Adipocyte (in vitro differentiated cells): Measurements from ENCODE around the gene LYZL4.
A peak's percentile ranks its signal among the peaks of the same experiment; 100 is the strongest.

Experiments
- DNase-seq: peaks from one replicate; pipeline ENCODE4 v3.0.0-alpha.2; 2015; ENCODE audit warnings: low read depth
- H3K27me3 ChIP-seq: replicated peaks from 2 replicates; pipeline ENCODE4 v1.7.0; 2013; ENCODE audit warnings: mild to moderate bottlenecking, low read length, moderate library complexity; ENCODE audit not compliant: control insufficient read depth, insufficient read depth
- H3K36me3 ChIP-seq: 2 replicates; pipeline ENCODE4 v1.7.0; 2013; ENCODE audit warnings: low read length, mild to moderate bottlenecking, moderate library complexity; ENCODE audit not compliant: control insufficient read depth, insufficient read depth, severe bottlenecking
- H3K4me1 ChIP-seq: 2 replicates; pipeline ENCODE4 v1.7.0; 2013; ENCODE audit warnings: mild to moderate bottlenecking, low read length, moderate library complexity; ENCODE audit not compliant: control insufficient read depth, insufficient read depth
- H3K4me3 ChIP-seq: 2 replicates; pipeline ENCODE4 v1.7.0; 2013; ENCODE audit warnings: mild to moderate bottlenecking, low read length, moderate library complexity
- H3K9ac ChIP-seq: 2 replicates; pipeline ENCODE4 v1.7.0; 2013; ENCODE audit warnings: mild to moderate bottlenecking, low read length, moderate library complexity
- H3K9me3 ChIP-seq: 2 replicates; pipeline ENCODE4 v1.7.0; 2013; ENCODE audit warnings: mild to moderate bottlenecking, low read length, moderate library complexity; ENCODE audit not compliant: control insufficient read depth

LYZL4 gene

GRCh38 chr3:42410370-42411131 is at the start of gene LYZL4:
Gene LYZL4 (minus strand): TSS chr3:42410610. CDS start chr3:42407251, 3,359 bp downstream.
- Histone ChIP-seq H3K9ac (no peak within 1 kb of the TSS), H3K36me3 (no peaks in the 10 kb centered on the region), H3K9me3 (no peaks in the 10 kb centered on the region), H3K4me1 (no peaks in the 10 kb centered on the region), H3K27me3 (peaks cover 32% of the 10 kb centered on the region), H3K4me3 (no peak within 1 kb of the TSS)
- DNase-seq: no peak

- Histone ChIP-seq H3K27me3 (peaks cover 53% of the 10 kb centered on the region), H3K4me3 (no peak overlapping the region), H3K36me3 (no peaks in the 10 kb centered on the region), H3K4me1 (no peaks in the 10 kb centered on the region), H3K9me3 (no peaks in the 10 kb centered on the region), H3K9ac (no peak overlapping the region)
- DNase-seq: no peak
Observed at GRCh38 chr3:42459151-42459550, 48.7 kb upstream of the LYZL4 start.

GRCh38 chr3:42456211-42456610 is 45.8 kb upstream of the LYZL4 start:
- H3K4me1 ChIP-seq: no peaks in the 10 kb centered on the region
- H3K4me3 ChIP-seq: no peak overlapping the region
- no peaks in the 10 kb centered on the region for H3K9me3 ChIP-seq
- DNase-seq: no peak
- no peaks in the 10 kb centered on the region for H3K36me3 ChIP-seq
- H3K9ac ChIP-seq: no peak overlapping the region
- peaks cover 58% of the 10 kb centered on the region for H3K27me3 ChIP-seq

- Histone ChIP-seq H3K4me1 (no peaks in the 10 kb centered on the region), H3K4me3 (no peak overlapping the region), H3K9me3 (no peaks in the 10 kb centered on the region), H3K9ac (no peak overlapping the region), H3K27me3 (peaks cover 43% of the 10 kb centered on the region), H3K36me3 (no peaks in the 10 kb centered on the region)
- DNase-seq: peak; percentile 5
Observed at GRCh38 chr3:42451546-42452230, 41.3 kb upstream of the LYZL4 start.

GRCh38 chr3:42451116-42451515 is 40.7 kb upstream of the LYZL4 start:
- no peaks in the 10 kb centered on the region for H3K36me3 ChIP-seq
- H3K27me3 ChIP-seq: peaks cover 43% of the 10 kb centered on the region
- peak; percentile 8 for DNase-seq
- H3K9ac ChIP-seq: no peak overlapping the region
- H3K4me1 ChIP-seq: no peaks in the 10 kb centered on the region
- no peaks in the 10 kb centered on the region for H3K9me3 ChIP-seq
- no peak overlapping the region for H3K4me3 ChIP-seq

GRCh38 chr3:42450567-42450966 is 40.2 kb upstream of the LYZL4 start:
- no peak overlapping the region for H3K4me3 ChIP-seq
- H3K36me3 ChIP-seq: no peaks in the 10 kb centered on the region
- no peaks in the 10 kb centered on the region for H3K4me1 ChIP-seq
- H3K27me3 ChIP-seq: peaks cover 46% of the 10 kb centered on the region
- no peaks in the 10 kb centered on the region for H3K9me3 ChIP-seq
- no peak for DNase-seq
- no peak overlapping the region for H3K9ac ChIP-seq

- no peak overlapping the region for H3K4me3 ChIP-seq
- no peak overlapping the region for H3K9ac ChIP-seq
- H3K27me3 ChIP-seq: peaks cover 51% of the 10 kb centered on the region
- no peaks in the 10 kb centered on the region for H3K36me3 ChIP-seq
- no peaks in the 10 kb centered on the region for H3K9me3 ChIP-seq
- no peaks in the 10 kb centered on the region for H3K4me1 ChIP-seq
- no peak for DNase-seq
Observed at GRCh38 chr3:42447481-42447880, 37.1 kb upstream of the LYZL4 start.

- H3K4me3 ChIP-seq: no peak overlapping the region
Observed at GRCh38 chr3:42446111-42447050, 36.0 kb upstream of the LYZL4 start.

GRCh38 chr3:42443819-42444436 is 33.5 kb upstream of the LYZL4 start:
- Histone ChIP-seq H3K36me3 (no peaks in the 10 kb centered on the region), H3K27me3 (peaks cover 70% of the 10 kb centered on the region), H3K4me1 (no peaks in the 10 kb centered on the region), H3K9ac (no peak overlapping the region), H3K4me3 (no peak overlapping the region), H3K9me3 (no peaks in the 10 kb centered on the region)
- peak; percentile 90 for DNase-seq

More at GRCh38 chr3:42446111-42447050, 36.0 kb upstream of the LYZL4 start:
- Histone ChIP-seq H3K9me3 (no peaks in the 10 kb centered on the region), H3K9ac (no peak overlapping the region), H3K27me3 (peaks cover 56% of the 10 kb centered on the region), H3K4me1 (no peaks in the 10 kb centered on the region), H3K36me3 (no peaks in the 10 kb centered on the region)
- DNase-seq: no peak

GRCh38 chr3:42443292-42443691 is 32.9 kb upstream of the LYZL4 start:
- Histone ChIP-seq H3K36me3 (no peaks in the 10 kb centered on the region), H3K27me3 (peaks cover 69% of the 10 kb centered on the region), H3K9me3 (no peaks in the 10 kb centered on the region), H3K4me1 (no peaks in the 10 kb centered on the region), H3K9ac (no peak overlapping the region), H3K4me3 (no peak overlapping the region)
- DNase-seq: no peak
